ENCODE results near the gene FAM3B. TPM values are rescaled to one million over a fixed set of nuclear protein-coding genes. Genes with fewer than 3 reads are reported as not detected.

The FAM3B gene, protein sequence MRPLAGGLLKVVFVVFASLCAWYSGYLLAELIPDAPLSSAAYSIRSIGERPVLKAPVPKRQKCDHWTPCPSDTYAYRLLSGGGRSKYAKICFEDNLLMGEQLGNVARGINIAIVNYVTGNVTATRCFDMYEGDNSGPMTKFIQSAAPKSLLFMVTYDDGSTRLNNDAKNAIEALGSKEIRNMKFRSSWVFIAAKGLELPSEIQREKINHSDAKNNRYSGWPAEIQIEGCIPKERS
- polyA plus RNA-seq (2012; ENCODE audit: low read depth, missing spikeins): not detected

DNA sequence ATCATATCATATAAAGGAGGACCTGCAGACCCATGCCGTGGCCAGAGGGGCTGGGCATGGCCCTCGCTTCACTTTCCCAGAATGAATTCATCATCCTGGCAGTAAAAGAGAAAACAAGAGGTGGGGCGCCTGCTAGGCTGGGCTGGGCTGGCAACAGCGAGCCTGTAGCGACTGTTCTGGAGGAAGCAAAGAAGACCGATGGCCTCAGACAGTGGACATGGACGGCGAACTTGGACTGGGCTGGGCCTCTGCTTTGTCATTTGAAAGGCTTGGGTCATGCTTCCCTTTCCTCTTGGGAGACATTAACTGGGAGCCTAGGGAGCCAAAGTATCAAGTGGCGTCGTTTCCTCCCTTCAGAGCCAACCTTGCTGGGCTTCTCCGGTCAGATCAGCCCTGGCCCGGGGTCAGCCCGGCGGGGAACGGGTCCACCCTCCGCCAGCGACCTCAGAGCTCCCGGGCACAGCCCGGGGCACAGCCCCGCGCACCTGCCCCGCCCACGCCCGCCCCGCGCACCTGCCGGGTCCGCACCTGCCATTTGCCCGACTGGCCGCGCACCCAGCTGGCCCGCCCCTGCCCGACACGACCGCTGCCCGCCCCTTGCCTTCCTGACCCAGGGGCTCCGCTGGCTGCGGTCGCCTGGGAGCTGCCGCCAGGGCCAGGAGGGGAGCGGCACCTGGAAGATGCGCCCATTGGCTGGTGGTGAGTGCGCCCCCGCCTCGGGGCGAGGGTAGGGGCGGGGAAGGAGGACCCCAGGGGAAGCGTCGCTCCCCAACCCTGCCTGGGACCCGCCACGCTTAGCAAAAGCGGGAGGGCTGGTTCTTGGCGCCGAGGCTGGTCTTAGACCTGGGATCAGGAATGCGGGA lies at the start of gene FAM3B:
Gene FAM3B, plus strand, starts transcription at position 602 of the 863 bp plus-strand sequence. Its CDS starts 79 bp downstream, at position 681.
- no peak for FAIRE-seq
- DNase-seq (ENCODE audit: insufficient read length, low spot score): no peak
- TF ChIP-seq PAX5 (IDR thresholded peaks at IDR 0.05; ENCODE audit: insufficient read depth, low read length, severe bottlenecking) (no peak), POLR2A (IDR thresholded peaks at IDR 0.05; ENCODE audit: low read depth, low read length) (no peak), POU2F2 (IDR thresholded peaks at IDR 0.05; ENCODE audit: low read depth, low read length) (no peak), POLR2AphosphoS5 (IDR thresholded peaks at IDR 0.05; ENCODE audit: low read depth, low read length) (no peak), TAF1 (IDR thresholded peaks at IDR 0.05; ENCODE audit: low read depth, low read length) (no peak), SPI1 (IDR thresholded peaks at IDR 0.05; ENCODE audit: low read depth, low read length) (no peak)

DNA sequence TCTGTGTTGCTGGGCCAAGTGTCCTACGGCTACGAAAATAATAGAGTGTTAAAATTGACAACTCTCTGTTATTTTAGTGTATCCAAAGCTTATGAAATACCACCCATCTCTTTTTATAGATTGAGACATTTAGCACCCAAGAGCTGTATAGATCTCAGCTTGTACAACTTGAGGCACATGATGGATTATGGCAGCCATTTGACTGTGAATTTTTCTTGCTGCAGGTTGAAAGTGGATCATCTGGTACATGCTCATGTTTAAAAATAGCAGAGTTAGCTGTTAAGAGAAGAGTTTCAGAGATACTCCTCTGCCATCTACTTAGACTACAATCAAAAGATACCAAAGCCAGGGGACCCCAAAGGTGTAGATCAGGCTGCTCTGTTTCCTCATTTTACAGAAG lies 49.3 kb upstream of the FAM3B start:
- TF ChIP-seq POU2F2 (IDR thresholded peaks at IDR 0.05; ENCODE audit: low read depth, low read length) (no peak), SPI1 (IDR thresholded peaks at IDR 0.05; ENCODE audit: low read depth, low read length) (no peak), TAF1 (IDR thresholded peaks at IDR 0.05; ENCODE audit: low read depth, low read length) (no peak), PAX5 (IDR thresholded peaks at IDR 0.05; ENCODE audit: insufficient read depth, low read length, severe bottlenecking) (no peak), POLR2AphosphoS5 (IDR thresholded peaks at IDR 0.05; ENCODE audit: low read depth, low read length) (no peak), POLR2A (IDR thresholded peaks at IDR 0.05; ENCODE audit: low read depth, low read length) (no peak)
- DNase-seq (ENCODE audit: insufficient read length, low spot score): no peak
- no peak for FAIRE-seq

DNA sequence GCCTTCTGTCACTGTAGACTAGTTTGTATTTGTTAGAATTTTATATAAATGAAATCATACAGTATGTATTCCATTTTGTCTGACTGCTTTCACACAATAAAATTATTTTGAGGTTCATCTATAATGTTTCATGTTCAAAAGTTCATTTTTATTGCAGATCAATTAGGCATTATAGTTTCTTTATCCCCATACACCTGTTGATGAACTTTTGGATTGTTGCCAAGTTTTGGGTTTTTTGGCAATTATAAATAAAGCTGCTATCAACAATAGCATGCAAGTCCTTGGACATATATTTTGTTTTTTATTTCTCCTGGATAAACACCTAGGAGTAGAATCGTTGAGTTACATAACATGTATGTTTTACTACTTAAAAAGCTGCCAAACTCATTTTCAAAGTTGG lies 47.1 kb upstream of the FAM3B start:
- no peak for TF ChIP-seq PAX5 (IDR thresholded peaks at IDR 0.05; ENCODE audit: insufficient read depth, low read length, severe bottlenecking)
- TF ChIP-seq POLR2A (IDR thresholded peaks at IDR 0.05; ENCODE audit: low read depth, low read length): no peak
- no peak for TF ChIP-seq POLR2AphosphoS5 (IDR thresholded peaks at IDR 0.05; ENCODE audit: low read depth, low read length)
- no peak for TF ChIP-seq POU2F2 (IDR thresholded peaks at IDR 0.05; ENCODE audit: low read depth, low read length)
- TF ChIP-seq SPI1 (IDR thresholded peaks at IDR 0.05; ENCODE audit: low read depth, low read length): no peak
- no peak for TF ChIP-seq TAF1 (IDR thresholded peaks at IDR 0.05; ENCODE audit: low read depth, low read length)
- no peak for DNase-seq (ENCODE audit: insufficient read length, low spot score)
- no peak for FAIRE-seq

DNA sequence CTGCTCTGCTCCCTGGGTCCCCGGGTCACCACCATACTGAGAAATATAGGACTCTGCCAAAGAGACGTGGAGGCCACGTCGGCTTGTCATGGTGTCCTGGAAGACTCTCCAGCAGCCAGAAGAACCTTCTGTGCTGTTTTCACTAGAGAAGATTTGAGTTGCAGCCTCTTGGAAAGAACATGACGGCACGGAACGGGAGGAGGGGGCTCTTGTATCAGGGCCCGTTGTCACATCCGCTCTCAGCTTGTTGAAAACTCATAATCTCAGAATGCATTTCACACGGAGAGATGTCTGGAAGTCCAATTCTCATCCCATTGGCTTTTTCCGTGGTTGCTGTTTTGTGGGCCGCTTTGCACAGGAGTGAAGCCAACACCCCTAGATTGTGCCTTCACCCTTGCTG lies 39.4 kb upstream of the FAM3B start:
- no peak for FAIRE-seq
- DNase-seq (ENCODE audit: insufficient read length, low spot score): no peak
- TF ChIP-seq POU2F2 (IDR thresholded peaks at IDR 0.05; ENCODE audit: low read depth, low read length) (no peak), POLR2A (IDR thresholded peaks at IDR 0.05; ENCODE audit: low read depth, low read length) (no peak), POLR2AphosphoS5 (IDR thresholded peaks at IDR 0.05; ENCODE audit: low read depth, low read length) (no peak), PAX5 (IDR thresholded peaks at IDR 0.05; ENCODE audit: insufficient read depth, low read length, severe bottlenecking) (no peak), SPI1 (IDR thresholded peaks at IDR 0.05; ENCODE audit: low read depth, low read length) (no peak), TAF1 (IDR thresholded peaks at IDR 0.05; ENCODE audit: low read depth, low read length) (no peak)

DNA sequence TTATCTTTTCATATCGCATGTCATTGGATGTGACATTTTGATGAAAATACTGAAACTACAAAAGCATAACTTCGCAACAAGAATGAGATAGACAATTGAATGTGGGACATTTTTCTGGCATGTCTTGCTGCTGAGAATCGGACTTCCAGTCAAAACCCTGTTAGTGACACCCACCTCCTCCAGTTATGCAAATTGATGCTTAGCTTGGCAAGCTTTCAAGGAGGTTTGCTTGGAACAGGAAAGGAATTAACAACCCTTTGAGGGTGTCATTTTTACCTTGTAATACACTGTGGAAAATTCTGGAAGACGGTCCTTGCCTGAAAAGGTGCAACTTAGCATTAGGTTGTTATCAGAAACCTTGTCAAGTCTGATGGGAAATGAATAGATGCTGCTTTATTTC lies 38.8 kb upstream of the FAM3B start:
- TF ChIP-seq POLR2AphosphoS5 (IDR thresholded peaks at IDR 0.05; ENCODE audit: low read depth, low read length) (no peak), PAX5 (IDR thresholded peaks at IDR 0.05; ENCODE audit: insufficient read depth, low read length, severe bottlenecking) (no peak), POU2F2 (IDR thresholded peaks at IDR 0.05; ENCODE audit: low read depth, low read length) (no peak), POLR2A (IDR thresholded peaks at IDR 0.05; ENCODE audit: low read depth, low read length) (no peak), TAF1 (IDR thresholded peaks at IDR 0.05; ENCODE audit: low read depth, low read length) (no peak), SPI1 (IDR thresholded peaks at IDR 0.05; ENCODE audit: low read depth, low read length) (no peak)
- FAIRE-seq (no peak), DNase-seq (ENCODE audit: insufficient read length, low spot score) (no peak)

DNA sequence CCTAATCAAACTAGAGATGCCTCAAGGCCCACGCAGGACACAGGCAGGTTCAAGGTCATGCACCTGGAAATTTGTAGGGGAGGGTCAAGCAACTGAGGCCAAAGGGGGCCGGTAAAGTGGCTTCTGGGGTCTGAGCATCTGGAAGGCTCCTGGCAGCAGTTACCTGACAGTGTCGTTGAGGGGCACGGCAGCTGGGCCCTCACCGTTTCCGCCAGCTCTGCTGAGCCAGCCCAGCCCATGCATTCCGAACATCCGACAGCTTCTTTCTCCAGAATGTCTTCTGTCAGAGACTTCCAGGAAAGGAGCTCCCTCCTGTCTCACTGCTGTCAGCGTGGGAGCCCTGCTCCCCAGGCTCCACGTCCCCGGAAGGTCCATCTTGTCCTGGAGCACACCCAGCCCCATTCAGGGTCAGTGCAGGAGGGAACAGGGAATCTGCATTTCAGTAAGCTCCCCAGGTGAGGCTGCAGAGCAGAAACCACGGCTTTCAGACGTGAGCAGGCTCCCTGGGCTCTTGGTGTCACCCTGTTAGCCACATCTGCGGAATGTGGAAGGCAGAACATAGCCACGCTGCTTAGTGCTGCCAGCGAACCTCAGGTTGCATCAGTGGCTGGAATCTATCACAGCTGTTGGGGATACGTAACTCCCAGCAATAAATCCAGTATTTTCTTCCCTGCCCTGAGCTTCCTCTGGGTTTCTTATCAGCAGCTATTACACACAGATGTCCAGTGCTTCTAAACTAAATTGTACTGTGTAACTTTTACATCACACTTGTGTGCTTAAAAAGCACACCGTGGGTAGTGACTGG lies 36.3 kb upstream of the FAM3B start:
- TF ChIP-seq TAF1 (IDR thresholded peaks at IDR 0.05; ENCODE audit: low read depth, low read length): no peak
- TF ChIP-seq POLR2A (IDR thresholded peaks at IDR 0.05; ENCODE audit: low read depth, low read length): no peak
- no peak for TF ChIP-seq PAX5 (IDR thresholded peaks at IDR 0.05; ENCODE audit: insufficient read depth, low read length, severe bottlenecking)
- DNase-seq (ENCODE audit: insufficient read length, low spot score) (no peak), FAIRE-seq (no peak)

DNA sequence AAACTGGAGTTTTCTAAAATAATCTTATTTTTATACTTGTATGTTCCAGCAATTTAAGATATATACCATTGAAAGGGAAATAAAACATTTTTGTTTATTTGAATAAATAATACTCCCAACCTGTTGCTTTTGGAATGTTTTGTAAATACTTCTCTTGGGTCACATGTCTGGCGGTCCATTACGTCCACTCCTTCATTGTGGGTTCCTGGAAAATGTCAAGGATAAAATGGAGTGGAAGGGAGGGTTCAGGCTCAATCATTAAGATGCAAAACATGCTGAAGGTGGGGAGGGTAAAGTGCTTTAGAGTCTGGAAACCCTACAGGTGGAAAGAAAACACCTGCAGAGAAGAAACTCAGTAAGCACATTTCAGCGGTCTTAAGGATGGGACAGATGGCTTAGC lies 34.2 kb upstream of the FAM3B start:
- FAIRE-seq (no peak), DNase-seq (ENCODE audit: insufficient read length, low spot score) (no peak)
- no peak for TF ChIP-seq SPI1 (IDR thresholded peaks at IDR 0.05; ENCODE audit: low read depth, low read length)

DNA sequence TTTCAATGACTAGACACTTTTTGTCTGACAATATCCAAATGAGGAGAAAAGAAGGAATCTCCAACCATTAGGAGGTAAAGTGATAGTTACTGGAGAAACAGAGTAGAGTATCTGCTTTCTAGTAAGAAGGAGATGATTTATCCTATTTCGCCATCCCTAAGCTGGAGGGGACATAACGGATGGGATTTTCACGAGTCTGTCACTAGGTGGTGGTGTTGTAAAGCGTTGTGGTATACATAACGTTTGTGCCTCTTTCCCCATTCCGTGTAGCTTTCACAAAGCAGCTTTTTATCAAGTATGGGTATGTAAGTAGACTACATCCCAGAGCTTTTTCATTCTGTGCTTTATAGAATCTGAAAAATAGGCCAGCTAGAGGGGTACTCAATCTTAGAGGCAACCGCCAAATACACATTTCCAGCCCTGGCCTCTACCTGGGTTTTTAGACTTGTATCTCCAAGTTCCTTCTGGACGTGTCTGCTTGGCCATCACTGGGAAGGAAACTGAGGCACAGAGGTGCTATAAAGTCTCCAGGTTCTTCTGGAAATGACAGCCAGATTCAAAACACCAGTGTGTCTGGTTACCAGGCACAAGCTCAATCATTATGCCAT lies 33.3 kb upstream of the FAM3B start:
- DNase-seq (ENCODE audit: insufficient read length, low spot score) (peak; percentile 40), FAIRE-seq (peak; percentile 97)
- no peak for TF ChIP-seq TAF1 (IDR thresholded peaks at IDR 0.05; ENCODE audit: low read depth, low read length)
- TF ChIP-seq POU2F2 (IDR thresholded peaks at IDR 0.05; ENCODE audit: low read depth, low read length): no peak
- no peak for TF ChIP-seq POLR2A (IDR thresholded peaks at IDR 0.05; ENCODE audit: low read depth, low read length)
- no peak for TF ChIP-seq PAX5 (IDR thresholded peaks at IDR 0.05; ENCODE audit: insufficient read depth, low read length, severe bottlenecking)
- TF ChIP-seq POLR2AphosphoS5 (IDR thresholded peaks at IDR 0.05; ENCODE audit: low read depth, low read length): no peak
- TF ChIP-seq SPI1 (IDR thresholded peaks at IDR 0.05; ENCODE audit: low read depth, low read length): no peak

DNA sequence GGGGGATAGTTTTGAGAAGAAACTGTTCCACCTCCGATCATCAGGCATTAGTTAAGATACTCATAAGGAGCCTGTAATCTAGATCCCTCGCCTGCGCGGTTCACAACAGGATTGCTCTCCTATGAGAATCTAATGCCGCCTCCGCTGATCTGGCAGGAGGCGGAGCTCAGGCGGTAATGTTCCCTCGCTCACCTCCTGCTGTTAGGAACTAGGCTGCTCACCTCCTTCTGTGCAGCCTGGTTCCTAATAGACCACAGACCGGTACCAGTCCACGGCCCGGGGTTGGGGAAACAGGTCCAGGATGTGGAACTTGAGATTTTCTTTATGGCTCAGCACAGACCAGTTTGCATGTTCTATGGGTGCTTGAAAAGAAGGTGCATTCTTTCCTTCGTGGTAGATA lies 27.2 kb upstream of the FAM3B start:
- no peak for DNase-seq (ENCODE audit: insufficient read length, low spot score)
- FAIRE-seq: no peak
- no peak for TF ChIP-seq POU2F2 (IDR thresholded peaks at IDR 0.05; ENCODE audit: low read depth, low read length)
- TF ChIP-seq PAX5 (IDR thresholded peaks at IDR 0.05; ENCODE audit: insufficient read depth, low read length, severe bottlenecking): no peak
- no peak for TF ChIP-seq POLR2AphosphoS5 (IDR thresholded peaks at IDR 0.05; ENCODE audit: low read depth, low read length)
- no peak for TF ChIP-seq SPI1 (IDR thresholded peaks at IDR 0.05; ENCODE audit: low read depth, low read length)
- no peak for TF ChIP-seq POLR2A (IDR thresholded peaks at IDR 0.05; ENCODE audit: low read depth, low read length)
- no peak for TF ChIP-seq TAF1 (IDR thresholded peaks at IDR 0.05; ENCODE audit: low read depth, low read length)

Measured in GM12891 (cell line).